Measurements from ENCODE around the gene HNRNPUL2.
A peak's percentile ranks its signal among the peaks of the same experiment; 100 is the strongest.

Gene HNRNPUL2

DNA sequence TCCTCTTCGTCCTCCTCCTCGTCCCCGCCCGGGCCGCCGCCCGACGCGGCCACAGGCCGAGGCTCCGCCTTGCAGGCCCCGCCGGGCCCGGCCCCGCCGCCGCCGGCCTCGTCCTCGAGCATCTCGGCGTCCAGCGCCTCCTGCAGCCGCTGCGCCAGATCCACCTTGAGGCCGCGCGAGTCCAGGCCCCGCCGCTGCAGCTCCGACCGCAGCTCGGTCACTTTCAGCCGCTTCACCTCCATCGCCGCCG lies 417 bp downstream of the HNRNPUL2 start:
- no peak for DNase-seq (ENCODE audit: low read depth in 2 of 2)

GRCh38 chr11:62726156-62726914 lies 922 bp downstream of the HNRNPUL2 start:
- no peak for DNase-seq (ENCODE audit: low read depth in 2 of 2)

- DNase-seq (ENCODE audit: low read depth in 2 of 2), result no peak
Measured at GRCh38 chr11:62725646-62726045, 1.6 kb downstream of the HNRNPUL2 start.

DNA sequence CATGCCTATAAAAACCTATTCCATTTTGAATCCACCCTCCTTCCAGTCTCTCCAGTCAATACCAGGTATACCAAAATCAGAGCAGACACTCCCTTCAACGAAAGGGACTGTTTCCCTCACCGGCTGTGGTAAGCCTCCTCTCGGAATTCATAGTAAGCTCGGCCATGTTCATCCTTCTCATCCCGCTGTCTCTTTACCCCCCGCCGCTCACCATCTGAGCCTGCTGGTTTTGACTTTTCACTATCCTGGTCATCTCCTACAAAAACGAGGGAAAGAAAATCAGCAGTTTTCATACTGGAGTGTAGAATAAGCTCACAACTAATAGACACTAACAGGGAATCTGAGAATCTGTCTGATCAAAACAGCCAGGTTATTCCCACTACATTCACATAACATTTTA lies 3.1 kb downstream of the HNRNPUL2 start:
- no peak for DNase-seq (ENCODE audit: low read depth in 2 of 2)

- no peak for DNase-seq (ENCODE audit: low read depth in 2 of 2)
Measured at GRCh38 chr11:62721994-62722393, 5.3 kb downstream of the HNRNPUL2 start.

DNA sequence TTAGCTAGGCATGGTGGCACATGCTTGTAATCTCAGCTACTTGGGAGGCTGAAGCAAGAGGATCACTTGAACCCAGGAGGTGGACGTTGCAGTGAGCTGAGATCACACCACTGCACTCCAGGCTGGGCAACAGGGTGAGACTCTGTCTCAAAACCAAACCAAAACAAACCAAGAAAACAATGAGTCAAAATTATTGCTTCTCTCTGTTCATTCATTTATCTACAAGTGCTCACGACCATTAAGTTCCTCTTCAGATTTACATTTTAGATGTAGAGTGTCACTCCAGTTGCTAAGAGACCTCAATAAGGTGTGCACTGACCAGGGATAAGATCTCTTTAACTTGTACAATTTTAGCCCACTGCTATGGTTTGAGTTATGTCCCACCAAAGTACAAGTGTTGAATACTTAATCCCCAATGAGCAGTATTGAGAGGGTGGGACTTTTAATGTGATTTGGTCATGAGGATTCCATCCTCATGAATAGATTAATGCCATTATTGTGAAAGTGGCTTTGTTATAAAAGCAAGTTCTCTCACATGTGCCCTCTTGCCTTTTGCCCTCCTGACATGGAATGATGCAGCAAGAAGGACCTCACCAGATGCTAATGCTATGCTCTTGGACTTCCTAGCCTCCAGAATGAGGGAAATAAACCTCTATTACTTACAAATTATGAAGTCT lies 7.8 kb downstream of the HNRNPUL2 start:
- no peak for DNase-seq (ENCODE audit: low read depth in 2 of 2)

- no peak for DNase-seq (ENCODE audit: low read depth in 2 of 2)
Measured at GRCh38 chr11:62716816-62717215, 10.4 kb downstream of the HNRNPUL2 start.

GRCh38 chr11:62716206-62716605 lies 11.1 kb downstream of the HNRNPUL2 start:
- DNase-seq (ENCODE audit: low read depth in 2 of 2), result no peak

- DNase-seq (ENCODE audit: low read depth in 2 of 2), result no peak
Measured at GRCh38 chr11:62715150-62716130, 11.8 kb downstream of the HNRNPUL2 start.

DNA sequence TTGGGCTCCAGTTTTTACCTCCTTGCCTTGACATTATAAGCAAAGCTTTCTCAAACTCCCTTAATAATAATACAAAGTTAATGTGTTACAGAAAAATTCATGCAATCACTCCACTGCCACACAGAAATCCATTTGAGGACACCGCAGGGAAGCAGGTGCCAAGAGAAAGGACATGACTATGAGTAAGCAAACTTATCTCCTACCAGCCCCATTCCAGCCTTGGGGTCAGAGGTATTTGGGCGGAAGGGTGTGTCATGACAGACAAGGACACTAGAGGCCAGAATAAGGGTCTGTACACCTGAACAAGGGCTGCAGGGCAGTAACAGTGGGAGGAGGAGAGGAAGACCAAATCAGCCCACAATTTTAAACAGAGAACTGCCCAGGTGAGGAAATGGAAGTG lies 13.9 kb downstream of the HNRNPUL2 start:
- no peak for DNase-seq (ENCODE audit: low read depth in 2 of 2)

GRCh38 chr11:62712861-62713260 lies 14.4 kb downstream of the HNRNPUL2 start:
- DNase-seq (ENCODE audit: low read depth in 2 of 2), result no peak

- DNase-seq (ENCODE audit: low read depth in 2 of 2), result no peak
Measured at GRCh38 chr11:62712276-62712812, 14.9 kb downstream of the HNRNPUL2 start.

DNA sequence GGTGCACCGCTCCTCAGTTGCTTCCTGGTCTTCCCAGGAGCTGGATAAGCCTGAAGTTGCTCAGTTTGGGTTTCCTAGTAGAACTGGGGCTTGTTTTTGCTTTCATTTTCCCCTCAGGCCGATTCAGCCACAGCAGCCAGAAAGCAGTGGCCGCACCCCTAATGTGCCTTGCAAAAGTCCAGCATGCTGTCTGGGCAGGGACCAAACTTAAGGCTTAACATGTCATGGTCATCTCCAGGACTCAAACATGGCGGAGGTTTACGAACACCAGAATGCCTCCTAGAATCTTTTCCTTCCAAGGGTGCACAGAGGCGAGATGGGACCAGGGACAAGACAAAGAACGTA lies 17.3 kb downstream of the HNRNPUL2 start:
- no peak for DNase-seq (ENCODE audit: low read depth in 2 of 2)

DNA sequence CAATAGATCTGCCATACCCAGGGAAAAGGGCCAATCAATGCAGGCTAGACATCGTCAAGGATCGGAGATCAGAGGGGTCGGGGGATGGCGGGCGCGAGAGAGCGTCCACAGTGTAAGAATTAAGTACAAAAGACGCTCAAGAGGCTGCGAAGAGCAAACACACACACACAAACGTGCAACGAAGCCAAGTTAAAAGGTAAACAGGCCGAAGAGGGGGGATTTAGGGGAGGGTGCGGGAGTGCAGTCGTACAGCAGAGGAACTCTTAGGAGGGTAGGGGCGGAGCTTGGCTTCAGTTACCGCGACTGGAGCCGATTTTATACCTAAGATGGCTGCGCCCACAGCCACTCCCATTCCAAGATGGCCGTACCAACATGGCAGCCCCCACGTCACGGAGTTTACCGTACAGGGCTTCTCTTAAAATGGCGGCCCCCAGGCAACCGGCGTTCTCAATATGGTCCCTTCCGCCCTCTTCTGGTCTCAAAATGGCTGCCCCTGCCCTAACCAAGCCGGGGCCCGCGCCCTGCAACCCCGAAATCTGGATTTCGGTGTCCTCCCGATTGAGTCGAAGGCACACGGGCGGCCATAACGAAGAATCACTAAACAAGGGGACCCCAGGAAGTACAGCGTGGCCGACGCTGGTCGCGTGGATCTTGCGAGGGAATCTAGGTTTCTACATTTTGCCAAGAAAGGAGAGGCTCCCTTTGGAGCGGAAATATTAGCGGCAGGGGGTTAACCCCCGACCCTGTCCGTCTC lies 17.8 kb downstream of the HNRNPUL2 start:
- DNase-seq (ENCODE audit: low read depth in 2 of 2), result peak; percentile 90 to 94

- peak in 1 of 2 experiments; percentile 24 for DNase-seq (ENCODE audit: low read depth in 2 of 2)
Measured at GRCh38 chr11:62708793-62709192, 18.5 kb downstream of the HNRNPUL2 start.

- no peak for DNase-seq (ENCODE audit: low read depth in 2 of 2)
Measured at GRCh38 chr11:62708392-62708791, 18.9 kb downstream of the HNRNPUL2 start.

- no peak for DNase-seq (ENCODE audit: low read depth in 2 of 2)
Measured at GRCh38 chr11:62707277-62707861, 19.9 kb downstream of the HNRNPUL2 start, which contains the start of the genes BSCL2 and GNG3. Gene BSCL2, minus strand, starts transcription at chr11:62707424. Its CDS starts 229 bp downstream, at chr11:62707195. Gene GNG3, plus strand, starts transcription at chr11:62707676. Its CDS starts 620 bp downstream, at chr11:62708296.

DNA sequence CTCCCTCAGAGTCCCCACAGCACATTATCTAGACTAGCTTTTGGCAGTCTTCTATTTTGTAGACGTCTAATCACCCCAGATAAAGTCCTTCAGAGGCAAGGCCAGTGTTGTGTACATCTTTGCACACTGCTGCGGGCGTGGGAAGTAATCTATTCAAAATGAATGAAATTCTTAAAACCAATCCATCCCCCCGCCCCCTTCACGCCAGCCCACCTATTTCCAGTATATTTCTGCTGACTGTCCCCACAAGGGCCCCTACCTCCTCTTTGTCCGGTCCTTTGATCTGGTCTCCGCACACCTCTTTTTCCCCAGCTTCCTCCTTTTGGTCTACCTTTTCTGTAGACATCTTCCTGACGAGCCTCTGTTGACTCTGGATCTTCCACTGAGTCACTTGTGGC lies 20.4 kb downstream of the HNRNPUL2 start:
- no peak for DNase-seq (ENCODE audit: low read depth in 2 of 2)

DNA sequence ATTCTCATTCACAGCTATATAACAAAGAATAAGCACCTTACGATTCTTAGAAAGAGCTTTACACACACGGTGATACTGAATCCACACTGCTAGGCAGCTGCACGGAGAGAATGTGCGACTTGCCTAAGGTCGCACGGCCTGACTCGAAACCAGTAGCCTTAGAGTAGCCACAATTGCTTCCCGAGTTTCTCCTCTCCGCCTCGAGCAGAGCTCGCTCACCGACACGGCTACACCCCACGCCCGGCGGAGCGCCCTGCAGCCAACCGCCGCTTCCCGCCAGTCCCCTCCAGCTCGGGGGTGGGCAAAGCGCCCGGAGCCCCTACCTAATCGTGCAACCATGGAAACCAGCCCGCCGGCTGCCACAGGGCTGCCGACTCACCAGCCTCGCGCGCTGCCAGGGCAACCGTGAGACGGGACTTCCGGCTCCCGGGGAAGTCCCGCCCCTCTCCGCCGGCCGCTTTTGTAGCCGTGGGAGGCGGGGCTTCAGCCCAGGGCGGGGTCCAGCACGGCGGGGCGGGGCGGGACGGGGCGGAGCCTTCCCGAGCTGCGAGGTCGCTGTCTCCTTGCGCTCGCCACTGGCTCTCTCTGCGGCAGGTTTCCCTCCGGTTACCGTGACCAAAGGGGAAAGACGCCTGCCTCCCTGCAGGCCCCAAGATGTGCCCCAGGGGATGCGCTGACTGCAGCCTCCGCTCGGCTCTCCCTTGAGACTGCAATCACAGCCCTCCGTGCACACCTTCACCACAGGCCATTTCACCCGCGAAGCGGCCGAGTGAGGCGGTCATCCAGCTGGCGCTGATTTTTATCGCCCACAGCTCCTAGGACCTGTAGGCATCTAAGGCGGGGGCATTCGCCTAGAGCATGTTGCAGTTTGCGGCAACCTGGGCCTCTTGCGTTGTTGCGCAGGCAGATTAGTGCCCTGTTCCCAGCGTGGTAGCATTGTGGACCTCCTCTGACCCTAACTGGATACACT lies 21.1 kb downstream of the HNRNPUL2 start:
- peak; percentile 88 to 91 for DNase-seq (ENCODE audit: low read depth in 2 of 2)

- DNase-seq (ENCODE audit: low read depth in 2 of 2), result no peak
Measured at GRCh38 chr11:62705413-62705812, 21.8 kb downstream of the HNRNPUL2 start.

Measured in stimulated activated CD4-positive, alpha-beta T cell treated with anti-CD3 and anti-CD28 coated beads, Interleukin-12 subunit alpha, Interleukin-12 subunit beta, amount 100 ng/mL, for 24 hours (primary cell).